Inflammatory macrophage treated with lipopolysaccharide for 1 hour (primary cell): ENCODE data around the gene DCAF10.
"Not testable (repeated sequence)": the region's sequence is repeated elsewhere in the genome, so short reads cannot be mapped to it uniquely, and the experiment has no call there.

ENCODE experiments used
- DNase-seq, 2 donors: peaks; one replicate each; pipeline ENCODE4 v3.0.0-alpha.2; 2020 to 2022

DCAF10 gene

GRCh38 chr9:37796232-37796631, 4.4 kb upstream of the DCAF10 start:
- peak in 1 of 2 donors; percentile 2 for DNase-seq

GRCh38 chr9:37798677-37799076, 1.9 kb upstream of the DCAF10 start:
- DNase-seq: no peak

- DNase-seq: peak; percentile 38 to 51
These were observed 772 bp downstream of the DCAF10 start for GRCh38 chr9:37801287-37801850.

- no peak for DNase-seq
These were observed 1.5 kb downstream of the DCAF10 start for GRCh38 chr9:37801959-37802711.

- DNase-seq: no peak
These were observed 5.7 kb downstream of the DCAF10 start for GRCh38 chr9:37806271-37806670.

GRCh38 chr9:37809676-37810075, 9.1 kb downstream of the DCAF10 start:
- not testable (repeated sequence) for DNase-seq

GRCh38 chr9:37811906-37812476, 11.4 kb downstream of the DCAF10 start:
- no peak for DNase-seq

- peak; percentile 25 to 45 for DNase-seq
These were observed 12.3 kb downstream of the DCAF10 start for GRCh38 chr9:37812773-37813379.

GRCh38 chr9:37818849-37819248, 18.3 kb downstream of the DCAF10 start:
- no peak for DNase-seq

GRCh38 chr9:37820142-37820541, 19.5 kb downstream of the DCAF10 start:
- DNase-seq: no peak

- not testable (repeated sequence) for DNase-seq
These were observed 24.6 kb downstream of the DCAF10 start for GRCh38 chr9:37825174-37825573.

GRCh38 chr9:37827483-37828165, 27.0 kb downstream of the DCAF10 start:
- no peak for DNase-seq

- DNase-seq: no peak
These were observed 35.2 kb downstream of the DCAF10 start for GRCh38 chr9:37835821-37836220.

- DNase-seq: no peak
These were observed 35.8 kb downstream of the DCAF10 start for GRCh38 chr9:37836386-37836785.

GRCh38 chr9:37839496-37840461, 39.2 kb downstream of the DCAF10 start:
- DNase-seq: no peak

GRCh38 chr9:37840560-37841194, 40.1 kb downstream of the DCAF10 start:
- peak; percentile 22 to 27 for DNase-seq

- no peak for DNase-seq
These were observed 51.6 kb downstream of the DCAF10 start for GRCh38 chr9:37852222-37852621.

GRCh38 chr9:37856551-37856950, 56.0 kb downstream of the DCAF10 start:
- DNase-seq: no peak

- DNase-seq: peak in 1 of 2 donors; percentile 10
These were observed 58.4 kb downstream of the DCAF10 start for GRCh38 chr9:37859043-37859442.

- no peak for DNase-seq
These were observed 61.9 kb downstream of the DCAF10 start for GRCh38 chr9:37862530-37862929.

- no peak for DNase-seq
These were observed 69.6 kb downstream of the DCAF10 start for GRCh38 chr9:37870081-37870798.
